Measurements from ENCODE around the gene L3MBTL4. TPM values are rescaled to one million over a fixed set of nuclear protein-coding genes. Genes with fewer than 3 reads are reported as not detected.

L3MBTL4 gene
- total RNA-seq, 2 donors from 2014 or later, result 4.6 to 7.2 TPM

DNA sequence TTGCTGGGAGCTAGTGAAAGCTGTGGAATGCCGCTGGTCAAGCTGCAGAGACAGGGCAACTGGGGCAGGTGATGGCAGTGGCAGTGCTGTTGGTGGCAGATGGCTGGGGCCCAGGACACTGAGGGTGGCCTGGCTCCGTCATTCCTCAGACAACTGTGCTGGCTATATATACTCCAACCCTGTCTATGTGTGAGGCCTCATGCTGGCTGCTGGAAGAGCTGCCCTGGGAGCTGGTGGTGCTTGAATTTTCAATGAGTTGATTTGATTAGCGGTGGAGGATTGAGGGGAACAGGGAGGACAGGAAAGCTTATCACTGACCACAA is 452.9 kb downstream of the L3MBTL4 start:
- Histone ChIP-seq H3K4me1 (ENCODE audit: control insufficient read depth, insufficient read depth, low read length) (no peaks in the 10 kb centered on the region), H3K27ac (ENCODE audit: low read depth, low read length) (no peak overlapping the region), H3K36me3 (ENCODE audit: control insufficient read depth, insufficient read depth, low read length) (no peaks in the 10 kb centered on the region), H3K9me3 (ENCODE audit: control insufficient read depth, low read length) (no peaks in the 10 kb centered on the region), H3K27me3 (ENCODE audit: control insufficient read depth, insufficient read depth, low read length, poor library complexity, severe bottlenecking) (no peaks in the 10 kb centered on the region), H3K4me3 (ENCODE audit: low read length) (no peak overlapping the region), H3K9ac (ENCODE audit: extremely low read depth, low read length, poor library complexity, severe bottlenecking) (no peak overlapping the region)
- no peak for DNase-seq
- WGBS, 2 experiments (ENCODE audit: insufficient coverage in 1 of 2, insufficient read length in 1 of 2), result 92% methylated on average over 3 of the region's 3 CpGs; no CpG with 5 or more reads in 1 of the 2 experiments
- no peaks in the 10 kb centered on the region for H3K36me3 Mint-ChIP-seq (ENCODE audit: low read depth)
- peaks cover 18% of the 10 kb centered on the region for H3K4me1 Mint-ChIP-seq
- no peaks in the 10 kb centered on the region for H3K9me3 Mint-ChIP-seq
- no peak overlapping the region for H3K27ac Mint-ChIP-seq
- no peaks in the 10 kb centered on the region for H3K27me3 Mint-ChIP-seq (ENCODE audit: insufficient read depth)
- TF ChIP-seq CTCF (conservative IDR thresholded peaks at IDR 0.05), result no peak
- H3K4me3 Mint-ChIP-seq, result no peak overlapping the region

- no peaks in the 10 kb centered on the region for H3K36me3 Mint-ChIP-seq (ENCODE audit: low read depth)
- peaks cover 18% of the 10 kb centered on the region for H3K4me1 Mint-ChIP-seq
- H3K27ac ChIP-seq (ENCODE audit: low read depth, low read length), result no peak overlapping the region
- no peaks in the 10 kb centered on the region for H3K4me1 ChIP-seq (ENCODE audit: control insufficient read depth, insufficient read depth, low read length)
- H3K9me3 ChIP-seq (ENCODE audit: control insufficient read depth, low read length), result no peaks in the 10 kb centered on the region
- no peak for TF ChIP-seq CTCF (conservative IDR thresholded peaks at IDR 0.05)
- H3K27ac Mint-ChIP-seq, result no peak overlapping the region
- H3K36me3 ChIP-seq (ENCODE audit: control insufficient read depth, insufficient read depth, low read length), result no peaks in the 10 kb centered on the region
- no peaks in the 10 kb centered on the region for H3K27me3 ChIP-seq (ENCODE audit: control insufficient read depth, insufficient read depth, low read length, poor library complexity, severe bottlenecking)
- DNase-seq, result peak; percentile 48
- no peak overlapping the region for H3K9ac ChIP-seq (ENCODE audit: extremely low read depth, low read length, poor library complexity, severe bottlenecking)
- 81 to 89% methylated on average over 7 to 10 of the region's 10 CpGs for WGBS, 2 experiments (ENCODE audit: insufficient coverage in 1 of 2, insufficient read length in 1 of 2)
- no peak overlapping the region for H3K4me3 ChIP-seq (ENCODE audit: low read length)
- H3K27me3 Mint-ChIP-seq (ENCODE audit: insufficient read depth), result no peaks in the 10 kb centered on the region
- no peak overlapping the region for H3K4me3 Mint-ChIP-seq
- no peaks in the 10 kb centered on the region for H3K9me3 Mint-ChIP-seq
These were observed 453.4 kb downstream of the L3MBTL4 start for GRCh38 chr18:5961097-5961827.

- no peak for DNase-seq
- 89 to 93% methylated on average over 5 to 6 of the region's 6 CpGs for WGBS, 2 experiments (ENCODE audit: insufficient coverage in 1 of 2, insufficient read length in 1 of 2)
- Histone ChIP-seq H3K36me3 (ENCODE audit: control insufficient read depth, insufficient read depth, low read length) (no peaks in the 10 kb centered on the region), H3K9me3 (ENCODE audit: control insufficient read depth, low read length) (no peaks in the 10 kb centered on the region), H3K27ac (ENCODE audit: low read depth, low read length) (no peak overlapping the region), H3K4me3 (ENCODE audit: low read length) (no peak overlapping the region), H3K9ac (ENCODE audit: extremely low read depth, low read length, poor library complexity, severe bottlenecking) (no peak overlapping the region), H3K4me1 (ENCODE audit: control insufficient read depth, insufficient read depth, low read length) (no peaks in the 10 kb centered on the region), H3K27me3 (ENCODE audit: control insufficient read depth, insufficient read depth, low read length, poor library complexity, severe bottlenecking) (no peaks in the 10 kb centered on the region)
- TF ChIP-seq CTCF (conservative IDR thresholded peaks at IDR 0.05), result no peak
- Mint-ChIP-seq H3K9me3 (no peaks in the 10 kb centered on the region), H3K27ac (no peak overlapping the region), H3K36me3 (ENCODE audit: low read depth) (no peaks in the 10 kb centered on the region), H3K4me3 (no peak overlapping the region), H3K4me1 (peaks cover 11% of the 10 kb centered on the region), H3K27me3 (ENCODE audit: insufficient read depth) (no peaks in the 10 kb centered on the region)
These were observed 455.9 kb downstream of the L3MBTL4 start for GRCh38 chr18:5958822-5959221.
